HUES48 (cell line): Measurements from ENCODE around the gene TLE6.

Experiments used
- H3K27ac ChIP-seq: one replicate; pipeline ENCODE4 v1.7.0; 2013; ENCODE audit warnings: low read depth, low read length, inconsistent platforms
- H3K27me3 ChIP-seq: 2 replicates; pipeline ENCODE4 v1.6.1; 2013; ENCODE audit warnings: mild to moderate bottlenecking, low read length; ENCODE audit not compliant: control insufficient read depth, insufficient read depth
- H3K36me3 ChIP-seq: 2 replicates; pipeline ENCODE4 v1.6.1; 2013; ENCODE audit warnings: low read length; ENCODE audit not compliant: control insufficient read depth, insufficient read depth
- H3K4me1 ChIP-seq: 2 replicates; pipeline ENCODE4 v1.6.1; 2013; ENCODE audit warnings: mild to moderate bottlenecking, low read length; ENCODE audit not compliant: control insufficient read depth, insufficient read depth
- H3K4me3 ChIP-seq: 2 replicates; pipeline ENCODE4 v1.5.1; 2013; ENCODE audit warnings: mild to moderate bottlenecking, low read depth, low read length
- H3K9ac ChIP-seq: 2 replicates; pipeline ENCODE4 v1.6.1; 2013; ENCODE audit warnings: mild to moderate bottlenecking, low read depth, low read length, moderate library complexity
- H3K9me3 ChIP-seq: 2 replicates; pipeline ENCODE4 v1.6.1; 2013; ENCODE audit warnings: low read length; ENCODE audit not compliant: control insufficient read depth, insufficient read depth

The TLE6 gene

GRCh38 chr19:3017923-3018322 is 40.6 kb downstream of the TLE6 start:
- H3K9ac ChIP-seq: no peak overlapping the region
- no peaks in the 10 kb centered on the region for H3K27me3 ChIP-seq
- H3K4me3 ChIP-seq: no peak overlapping the region
- H3K27ac ChIP-seq: no peak overlapping the region
- H3K36me3 ChIP-seq: no peaks in the 10 kb centered on the region
- H3K9me3 ChIP-seq: no peaks in the 10 kb centered on the region
- no peaks in the 10 kb centered on the region for H3K4me1 ChIP-seq

- no peak overlapping the region for H3K9ac ChIP-seq
- H3K4me1 ChIP-seq: no peaks in the 10 kb centered on the region
- no peaks in the 10 kb centered on the region for H3K36me3 ChIP-seq
- no peaks in the 10 kb centered on the region for H3K9me3 ChIP-seq
- no peak overlapping the region for H3K4me3 ChIP-seq
- H3K27me3 ChIP-seq: no peaks in the 10 kb centered on the region
- H3K27ac ChIP-seq: no peak overlapping the region
Observed at GRCh38 chr19:3019211-3019854, 42.0 kb downstream of the TLE6 start.

- no peaks in the 10 kb centered on the region for H3K36me3 ChIP-seq
- H3K4me3 ChIP-seq: no peak overlapping the region
- no peaks in the 10 kb centered on the region for H3K9me3 ChIP-seq
- peaks cover 8% of the 10 kb centered on the region; the same call in 1 of the 2 replicates for H3K4me1 ChIP-seq
- H3K27me3 ChIP-seq: peaks cover 7% of the 10 kb centered on the region
- no peak overlapping the region for H3K9ac ChIP-seq
- H3K27ac ChIP-seq: no peak overlapping the region
Observed at GRCh38 chr19:3020321-3020960, 43.1 kb downstream of the TLE6 start.

GRCh38 chr19:3024509-3024869 is 47.1 kb downstream of the TLE6 start:
- H3K9ac ChIP-seq: no peak overlapping the region
- H3K27ac ChIP-seq: no peak overlapping the region
- H3K36me3 ChIP-seq: no peaks in the 10 kb centered on the region
- H3K4me3 ChIP-seq: peak overlapping the region; percentile 10; the same call in 1 of the 2 replicates
- no peaks in the 10 kb centered on the region for H3K9me3 ChIP-seq
- peaks cover 13% of the 10 kb centered on the region; the same call in 1 of the 2 replicates for H3K4me1 ChIP-seq
- peaks cover 39% of the 10 kb centered on the region for H3K27me3 ChIP-seq

GRCh38 chr19:3024870-3025548 is 47.6 kb downstream of the TLE6 start:
- Histone ChIP-seq H3K27ac (no peak overlapping the region), H3K27me3 (peaks cover 44% of the 10 kb centered on the region), H3K4me1 (peaks cover 13% of the 10 kb centered on the region; the same call in 1 of the 2 replicates), H3K9ac (no peak overlapping the region), H3K36me3 (no peaks in the 10 kb centered on the region), H3K4me3 (peak overlapping the region; percentile 10; the same call in 1 of the 2 replicates), H3K9me3 (no peaks in the 10 kb centered on the region)

- Histone ChIP-seq H3K9ac (no peak overlapping the region), H3K4me3 (peak overlapping the region; percentile 10; the same call in 1 of the 2 replicates), H3K36me3 (no peaks in the 10 kb centered on the region), H3K4me1 (peaks cover 13% of the 10 kb centered on the region; the same call in 1 of the 2 replicates), H3K27me3 (peaks cover 49% of the 10 kb centered on the region), H3K9me3 (no peaks in the 10 kb centered on the region), H3K27ac (no peak overlapping the region)
Observed at GRCh38 chr19:3025549-3025886, 48.2 kb downstream of the TLE6 start.

- H3K4me3 ChIP-seq: no peak overlapping the region
- no peaks in the 10 kb centered on the region for H3K36me3 ChIP-seq
- no peak overlapping the region for H3K27ac ChIP-seq
- peaks cover 60% of the 10 kb centered on the region for H3K27me3 ChIP-seq
- peaks cover 13% of the 10 kb centered on the region; the same call in 1 of the 2 replicates for H3K4me1 ChIP-seq
- no peaks in the 10 kb centered on the region for H3K9me3 ChIP-seq
- no peak overlapping the region for H3K9ac ChIP-seq
Observed at GRCh38 chr19:3026768-3027167, 49.4 kb downstream of the TLE6 start.

- H3K9ac ChIP-seq: no peak overlapping the region
- H3K36me3 ChIP-seq: no peaks in the 10 kb centered on the region
- no peak overlapping the region for H3K27ac ChIP-seq
- H3K9me3 ChIP-seq: no peaks in the 10 kb centered on the region
- H3K4me1 ChIP-seq: peaks cover 13% of the 10 kb centered on the region; the same call in 1 of the 2 replicates
- H3K4me3 ChIP-seq: no peak overlapping the region
- H3K27me3 ChIP-seq: peaks cover 60% of the 10 kb centered on the region
Observed at GRCh38 chr19:3027292-3027691, 49.9 kb downstream of the TLE6 start.

GRCh38 chr19:3027981-3028304 is 50.6 kb downstream of the TLE6 start:
- H3K9me3 ChIP-seq: no peaks in the 10 kb centered on the region
- peaks cover 65% of the 10 kb centered on the region for H3K27me3 ChIP-seq
- H3K36me3 ChIP-seq: no peaks in the 10 kb centered on the region
- no peak overlapping the region for H3K9ac ChIP-seq
- no peak overlapping the region for H3K27ac ChIP-seq
- peak overlapping the region; percentile 61 for H3K4me3 ChIP-seq
- H3K4me1 ChIP-seq: peaks cover 13% of the 10 kb centered on the region; the same call in 1 of the 2 replicates

GRCh38 chr19:3028305-3029064 is 51.1 kb downstream of the TLE6 start:
- no peaks in the 10 kb centered on the region for H3K36me3 ChIP-seq
- H3K27ac ChIP-seq: no peak overlapping the region
- H3K4me3 ChIP-seq: peak overlapping the region; percentile 61
- H3K9ac ChIP-seq: no peak overlapping the region
- H3K27me3 ChIP-seq: peaks cover 65% of the 10 kb centered on the region
- peaks cover 13% of the 10 kb centered on the region; the same call in 1 of the 2 replicates for H3K4me1 ChIP-seq
- H3K9me3 ChIP-seq: no peaks in the 10 kb centered on the region
